SK-N-SH (cell line): ENCODE results near the gene EML1. TPM values are rescaled to one million over a fixed set of nuclear protein-coding genes. Genes with fewer than 3 reads are reported as not detected.

Experiments used
- CTCF ChIA-PET: fragments of 300-600, 350-600 bp; formaldehyde crosslinking; extraction: SDS; loops from one replicate; lab custom pipeline; 2021; lab: Yijun Ruan, JAX
- POLR2A ChIA-PET: fragments of 350-600 bp; sonication (Branson Sonifier 250); formaldehyde crosslinking; extraction: SDS; loops from one replicate; lab custom pipeline; 2020; ENCODE audit warnings: antibody characterized with exemption, inconsistent platforms; lab: Yijun Ruan, JAX
- DNase-seq: peaks from one replicate; pipeline ENCODE4 v3.0.0; 2012
- H2AFZ ChIP-seq: fragments of 200-600 bp; sonication (generic); 2 replicates; pipeline ENCODE4 v1.8.1; 2016; ENCODE audit warnings: antibody characterized with exemption, mild to moderate bottlenecking, low read depth
- H3F3A ChIP-seq: fragments of 200-600 bp; sonication (generic); replicated peaks from 2 replicates; pipeline ENCODE3; 2016; ENCODE audit warnings: antibody characterized with exemption, mild to moderate bottlenecking; ENCODE audit not compliant: insufficient read depth
- H3K27ac ChIP-seq, 2 experiments: fragments of 200-500 bp in 1 of 2; fragments of 200-600 bp in 1 of 2; sonication (Bioruptor generic) in 1 of 2; sonication (generic), shearing (Covaris generic) in 1 of 2; 2 replicates each; pipeline versions ENCODE4 v1.5.1 to v1.6.1; 2014 to 2016; ENCODE audit warnings: low read depth in 2 of 2, inconsistent platforms in 1 of 2, low read length in 1 of 2, mild to moderate bottlenecking in 1 of 2, mixed read lengths in 1 of 2
- H3K27me3 ChIP-seq: fragments of 200-600 bp; sonication (generic), shearing (Covaris generic); 2 replicates; pipeline ENCODE4 v1.6.1; 2016; ENCODE audit warnings: mixed run types; ENCODE audit not compliant: insufficient read depth
- H3K36me3 ChIP-seq, 2 experiments: fragments of 200-500 bp in 1 of 2; fragments of 200-600 bp in 1 of 2; sonication (Bioruptor generic) in 1 of 2; sonication (generic) in 1 of 2; replicated peaks in 1 of 2; 2 replicates each; pipeline versions ENCODE3 to v1.5.1; 2014 to 2016; ENCODE audit warnings: low read length in 1 of 2, mild to moderate bottlenecking in 1 of 2; ENCODE audit not compliant: insufficient read depth in 2 of 2, control insufficient read depth in 1 of 2
- H3K4me1 ChIP-seq, 2 experiments: fragments of 200-500 bp in 1 of 2; fragments of 200-600 bp in 1 of 2; sonication (Bioruptor generic) in 1 of 2; sonication (generic), shearing (Covaris generic) in 1 of 2; 2 replicates each; pipeline versions ENCODE4 v1.5.1 to v1.6.1; 2014 to 2016; ENCODE audit warnings: low read depth in 1 of 2, low read length in 1 of 2, mixed run types in 1 of 2; ENCODE audit not compliant: insufficient read depth in 2 of 2, control insufficient read depth in 1 of 2
- H3K4me2 ChIP-seq: fragments of 200-600 bp; sonication (generic), shearing (Covaris generic); 2 replicates; pipeline ENCODE4 v1.6.1; 2017; ENCODE audit warnings: mixed run types
- H3K4me3 ChIP-seq, 2 experiments: fragments of 200-500 bp in 1 of 2; fragments of 200-600 bp in 1 of 2; sonication (Bioruptor generic) in 1 of 2; sonication (generic), shearing (Covaris generic) in 1 of 2; 2 replicates each; pipeline versions ENCODE4 v1.5.1 to v1.8.1; 2014 to 2016; ENCODE audit warnings: low read depth in 2 of 2, inconsistent platforms in 1 of 2, low read length in 1 of 2, mild to moderate bottlenecking in 1 of 2, mixed read lengths in 1 of 2, moderate library complexity in 1 of 2
- H3K79me2 ChIP-seq: fragments of 200-600 bp; sonication (generic); 2 replicates; pipeline ENCODE4 v1.8.1; 2017; ENCODE audit warnings: mild to moderate bottlenecking; ENCODE audit not compliant: insufficient read depth
- H3K9ac ChIP-seq: fragments of 200-600 bp; sonication (generic); 2 replicates; pipeline ENCODE4 v1.6.1; 2017; ENCODE audit warnings: mixed run types
- H3K9me2 ChIP-seq: fragments of 200-600 bp; sonication (generic); 2 replicates; pipeline ENCODE4 v1.6.1; 2017; ENCODE audit warnings: mixed run types
- H3K9me3 ChIP-seq: fragments of 200-600 bp; sonication (generic); 2 replicates; pipeline ENCODE4 v1.6.1; 2017; ENCODE audit warnings: mixed run types, mild to moderate bottlenecking, moderate library complexity
- H4K20me1 ChIP-seq: fragments of 200-600 bp; sonication (generic); 2 replicates; pipeline ENCODE4 v1.6.1; 2017; ENCODE audit warnings: mild to moderate bottlenecking, mixed run types; ENCODE audit not compliant: insufficient read depth
- ELF1 ChIP-seq: IDR thresholded peaks from 2 replicates; pipeline ENCODE4 v1.4.0; 2012
- EZH2phosphoT487 ChIP-seq: fragments of 200-600 bp; sonication (generic); IDR thresholded peaks from 2 replicates; pipeline ENCODE4 v1.6.1; 2017; ENCODE audit warnings: low read depth, mixed run types, mild to moderate bottlenecking, antibody characterized with exemption, moderate library complexity, borderline replicate concordance
- FOXM1 ChIP-seq: IDR thresholded peaks from 2 replicates; pipeline ENCODE4 v1.4.0; 2012; ENCODE audit warnings: low read depth, mild to moderate bottlenecking
- GABPA ChIP-seq: IDR thresholded peaks from 2 replicates; pipeline ENCODE4 v1.4.0; 2012; ENCODE audit warnings: low read depth, mild to moderate bottlenecking
- GATA2 ChIP-seq: sonication (generic); formaldehyde crosslinking; IDR thresholded peaks from 2 replicates; pipeline ENCODE4 v1.5.0; 2020; ENCODE audit warnings: mild to moderate bottlenecking, missing genetic modification reagents
- RCOR1 ChIP-seq: fragments of 150-350 bp; IDR thresholded peaks from 2 replicates; pipeline ENCODE4 v1.6.1; 2017; ENCODE audit warnings: antibody characterized with exemption, low read length
- RXRA ChIP-seq: IDR thresholded peaks from 2 replicates; pipeline ENCODE4 v1.4.0; 2012; ENCODE audit warnings: low read depth, mild to moderate bottlenecking, borderline replicate concordance
- SMC3 ChIP-seq: IDR thresholded peaks from 2 replicates; pipeline ENCODE4 v1.6.1; 2012; ENCODE audit warnings: low read depth, low read length, improper control_type of control experiment
- TCF12 ChIP-seq: IDR thresholded peaks from 2 replicates; pipeline ENCODE4 v1.4.0; 2012
- WGBS: methylation state at CpG from one replicate; pipeline ENCODE4 v1.1.6; 2017; ENCODE audit warnings: low lambda C conversion rate; 5-methylcytosine and 5-hydroxymethylcytosine counted together
- polyA plus RNA-seq, 3 experiments: library from polyadenylated mRNA; depleted of rRNA; stranded (reverse); fragments of >200 nt; gene quantifications; 2 replicates each; pipeline ENCODE4 v1.2.3, GENCODE V29; 2012
- TF ChIP-seq, protein P1 (sequence below): fragments of 150-350 bp; IDR thresholded peaks from 2 replicates; pipeline ENCODE4 v1.6.1; 2016; ENCODE audit warnings: mild to moderate bottlenecking, low read depth, low read length
- TF ChIP-seq, protein P2 (sequence below): IDR thresholded peaks from 2 replicates; pipeline ENCODE4 v1.6.1; 2012; ENCODE audit warnings: mild to moderate bottlenecking, low read depth, low read length, moderate library complexity
- TF ChIP-seq, protein P3 (sequence below): fragments of 200-600 bp; sonication (generic); IDR thresholded peaks from 2 replicates; pipeline ENCODE4 v1.6.1; 2017; ENCODE audit warnings: antibody characterized with exemption, mild to moderate bottlenecking, moderate library complexity

Gene EML1
- polyA plus RNA-seq, 1 of the 3 experiments (the other 2 are of a cell fraction), result 6.3 TPM

DNA sequence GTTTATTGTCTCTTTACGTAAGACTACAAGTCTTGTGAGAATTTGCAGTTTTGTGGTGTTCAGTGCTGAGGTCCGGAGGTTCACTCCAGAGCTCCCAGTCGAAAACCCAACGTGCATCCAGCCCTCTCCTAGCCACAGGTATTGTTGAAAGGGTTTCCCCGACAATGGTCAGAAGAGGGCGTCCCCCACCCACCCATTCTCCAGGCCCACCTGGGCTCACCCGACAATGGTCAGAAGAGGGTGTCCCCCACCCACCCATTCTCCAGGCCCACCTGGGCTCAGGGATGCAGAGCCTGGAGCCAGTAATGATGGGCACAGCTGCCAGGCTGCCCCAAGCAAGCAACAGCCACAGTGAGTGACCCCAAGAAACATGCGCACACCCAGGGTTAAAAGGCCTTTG, 145.2 kb downstream of the EML1 start:
- Histone ChIP-seq H3F3A (no peaks in the 10 kb centered on the region), H3K4me3 (no peak overlapping the region), H3K4me2 (no peak overlapping the region), H3K27ac (no peak overlapping the region), H4K20me1 (no peaks in the 10 kb centered on the region), H3K79me2 (no peaks in the 10 kb centered on the region), H3K36me3 (peaks cover 3 to 7% of the 10 kb centered on the region in 2 experiments), H3K4me1 (no peaks in the 10 kb centered on the region), H3K9me3 (no peaks in the 10 kb centered on the region), H3K9me2 (no peaks in the 10 kb centered on the region), H2AFZ (no peak overlapping the region), H3K9ac (no peak overlapping the region), H3K27me3 (no peaks in the 10 kb centered on the region)
- ChIA-PET CTCF (interaction anchor here (1.6 kb wide), 1 partner anchor 9 kb away, joined by 13 read pairs; no protein-coding TSS in a partner anchor), POLR2A (no interaction called here)
- DNase-seq, result no peak
- no peak for TF ChIP-seq TCF12
- TF ChIP-seq RXRA, result no peak
- TF ChIP-seq RCOR1, result no peak
- TF ChIP-seq EZH2phosphoT487, result no peak
- TF ChIP-seq, protein P1, sequence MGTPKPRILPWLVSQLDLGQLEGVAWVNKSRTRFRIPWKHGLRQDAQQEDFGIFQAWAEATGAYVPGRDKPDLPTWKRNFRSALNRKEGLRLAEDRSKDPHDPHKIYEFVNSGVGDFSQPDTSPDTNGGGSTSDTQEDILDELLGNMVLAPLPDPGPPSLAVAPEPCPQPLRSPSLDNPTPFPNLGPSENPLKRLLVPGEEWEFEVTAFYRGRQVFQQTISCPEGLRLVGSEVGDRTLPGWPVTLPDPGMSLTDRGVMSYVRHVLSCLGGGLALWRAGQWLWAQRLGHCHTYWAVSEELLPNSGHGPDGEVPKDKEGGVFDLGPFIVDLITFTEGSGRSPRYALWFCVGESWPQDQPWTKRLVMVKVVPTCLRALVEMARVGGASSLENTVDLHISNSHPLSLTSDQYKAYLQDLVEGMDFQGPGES, result no peak
- TF ChIP-seq FOXM1, result no peak
- TF ChIP-seq, protein P2, sequence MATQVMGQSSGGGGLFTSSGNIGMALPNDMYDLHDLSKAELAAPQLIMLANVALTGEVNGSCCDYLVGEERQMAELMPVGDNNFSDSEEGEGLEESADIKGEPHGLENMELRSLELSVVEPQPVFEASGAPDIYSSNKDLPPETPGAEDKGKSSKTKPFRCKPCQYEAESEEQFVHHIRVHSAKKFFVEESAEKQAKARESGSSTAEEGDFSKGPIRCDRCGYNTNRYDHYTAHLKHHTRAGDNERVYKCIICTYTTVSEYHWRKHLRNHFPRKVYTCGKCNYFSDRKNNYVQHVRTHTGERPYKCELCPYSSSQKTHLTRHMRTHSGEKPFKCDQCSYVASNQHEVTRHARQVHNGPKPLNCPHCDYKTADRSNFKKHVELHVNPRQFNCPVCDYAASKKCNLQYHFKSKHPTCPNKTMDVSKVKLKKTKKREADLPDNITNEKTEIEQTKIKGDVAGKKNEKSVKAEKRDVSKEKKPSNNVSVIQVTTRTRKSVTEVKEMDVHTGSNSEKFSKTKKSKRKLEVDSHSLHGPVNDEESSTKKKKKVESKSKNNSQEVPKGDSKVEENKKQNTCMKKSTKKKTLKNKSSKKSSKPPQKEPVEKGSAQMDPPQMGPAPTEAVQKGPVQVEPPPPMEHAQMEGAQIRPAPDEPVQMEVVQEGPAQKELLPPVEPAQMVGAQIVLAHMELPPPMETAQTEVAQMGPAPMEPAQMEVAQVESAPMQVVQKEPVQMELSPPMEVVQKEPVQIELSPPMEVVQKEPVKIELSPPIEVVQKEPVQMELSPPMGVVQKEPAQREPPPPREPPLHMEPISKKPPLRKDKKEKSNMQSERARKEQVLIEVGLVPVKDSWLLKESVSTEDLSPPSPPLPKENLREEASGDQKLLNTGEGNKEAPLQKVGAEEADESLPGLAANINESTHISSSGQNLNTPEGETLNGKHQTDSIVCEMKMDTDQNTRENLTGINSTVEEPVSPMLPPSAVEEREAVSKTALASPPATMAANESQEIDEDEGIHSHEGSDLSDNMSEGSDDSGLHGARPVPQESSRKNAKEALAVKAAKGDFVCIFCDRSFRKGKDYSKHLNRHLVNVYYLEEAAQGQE, result no peak
- no peak for TF ChIP-seq ELF1
- no peak for TF ChIP-seq SMC3
- TF ChIP-seq, protein P3, sequence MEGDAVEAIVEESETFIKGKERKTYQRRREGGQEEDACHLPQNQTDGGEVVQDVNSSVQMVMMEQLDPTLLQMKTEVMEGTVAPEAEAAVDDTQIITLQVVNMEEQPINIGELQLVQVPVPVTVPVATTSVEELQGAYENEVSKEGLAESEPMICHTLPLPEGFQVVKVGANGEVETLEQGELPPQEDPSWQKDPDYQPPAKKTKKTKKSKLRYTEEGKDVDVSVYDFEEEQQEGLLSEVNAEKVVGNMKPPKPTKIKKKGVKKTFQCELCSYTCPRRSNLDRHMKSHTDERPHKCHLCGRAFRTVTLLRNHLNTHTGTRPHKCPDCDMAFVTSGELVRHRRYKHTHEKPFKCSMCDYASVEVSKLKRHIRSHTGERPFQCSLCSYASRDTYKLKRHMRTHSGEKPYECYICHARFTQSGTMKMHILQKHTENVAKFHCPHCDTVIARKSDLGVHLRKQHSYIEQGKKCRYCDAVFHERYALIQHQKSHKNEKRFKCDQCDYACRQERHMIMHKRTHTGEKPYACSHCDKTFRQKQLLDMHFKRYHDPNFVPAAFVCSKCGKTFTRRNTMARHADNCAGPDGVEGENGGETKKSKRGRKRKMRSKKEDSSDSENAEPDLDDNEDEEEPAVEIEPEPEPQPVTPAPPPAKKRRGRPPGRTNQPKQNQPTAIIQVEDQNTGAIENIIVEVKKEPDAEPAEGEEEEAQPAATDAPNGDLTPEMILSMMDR, result no peak
- no peak for TF ChIP-seq GABPA
- TF ChIP-seq GATA2 (CRISPR knock-in tag), result no peak
- WGBS, result 95% methylated on average over 7 of the region's 8 CpGs
